ENCODE measurements around the gene TUBB2A.
"Not testable (repeated sequence)": the region's sequence is repeated elsewhere in the genome, so short reads cannot be mapped to it uniquely, and the experiment has no call there.

Gene TUBB2A

GRCh38 chr6:3179945-3180344 lies 22.6 kb upstream of the TUBB2A start:
- not testable (repeated sequence) for DNase-seq

DNA sequence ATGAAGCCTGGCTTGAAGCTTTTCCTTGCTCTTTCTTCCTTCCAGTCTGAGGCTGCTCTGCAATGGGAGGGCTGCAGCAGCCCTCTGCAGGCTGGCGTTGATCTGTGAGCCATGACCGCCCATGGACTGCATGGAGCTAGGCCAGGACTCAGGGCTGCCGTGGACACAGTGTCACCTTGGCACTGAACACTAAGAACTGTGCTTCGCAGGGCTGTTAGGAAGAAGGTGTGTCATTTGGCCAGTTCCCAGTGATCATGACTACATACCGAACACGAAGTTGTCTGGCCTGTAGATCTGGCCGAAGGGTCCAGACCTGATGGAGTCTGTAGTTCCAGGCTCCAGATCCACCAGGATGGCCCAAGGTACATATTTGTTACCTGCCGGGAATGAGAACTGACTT lies 21.3 kb upstream of the TUBB2A start:
- not testable (repeated sequence) for DNase-seq

DNA sequence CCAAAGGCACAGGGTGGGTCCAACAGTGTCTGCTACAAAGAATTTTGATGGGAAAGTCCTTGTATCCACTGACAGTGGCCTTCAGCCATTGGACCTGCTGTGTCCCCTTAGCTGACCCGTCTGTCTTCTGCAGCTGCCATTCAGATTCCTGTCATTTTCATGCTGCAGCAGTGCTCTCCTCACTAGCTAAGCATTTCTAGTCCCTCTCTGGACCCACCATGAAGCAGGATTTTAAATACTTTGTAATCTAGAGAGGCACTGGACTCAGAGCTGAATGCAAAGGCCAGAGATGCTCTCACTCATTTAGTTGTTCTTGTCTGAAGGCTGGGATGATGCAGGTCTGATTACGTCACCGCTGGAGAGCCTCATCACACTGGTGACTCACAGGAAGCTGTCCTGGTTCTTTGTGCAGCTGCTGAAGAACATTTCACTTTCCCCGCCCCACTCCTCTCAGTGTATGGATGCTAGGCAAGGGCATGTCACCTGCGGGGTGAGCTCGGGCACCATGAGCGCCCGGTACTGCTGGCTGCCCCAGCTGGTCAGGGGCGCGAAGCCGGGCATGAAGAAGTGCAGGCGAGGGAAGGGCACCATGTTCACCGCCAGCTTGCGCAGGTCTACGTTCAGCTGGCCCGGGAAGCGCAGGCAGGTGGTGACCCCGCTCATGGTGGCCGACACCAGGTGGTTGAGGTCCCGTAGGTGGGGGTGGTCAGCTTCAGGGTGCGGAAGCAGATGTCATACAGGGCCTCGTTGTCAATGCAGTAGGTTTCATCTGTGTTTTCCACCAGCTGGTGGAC lies 19.4 kb upstream of the TUBB2A start:
- DNase-seq, result no peak

GRCh38 chr6:3175715-3176402 lies 18.5 kb upstream of the TUBB2A start:
- DNase-seq, result no peak

DNA sequence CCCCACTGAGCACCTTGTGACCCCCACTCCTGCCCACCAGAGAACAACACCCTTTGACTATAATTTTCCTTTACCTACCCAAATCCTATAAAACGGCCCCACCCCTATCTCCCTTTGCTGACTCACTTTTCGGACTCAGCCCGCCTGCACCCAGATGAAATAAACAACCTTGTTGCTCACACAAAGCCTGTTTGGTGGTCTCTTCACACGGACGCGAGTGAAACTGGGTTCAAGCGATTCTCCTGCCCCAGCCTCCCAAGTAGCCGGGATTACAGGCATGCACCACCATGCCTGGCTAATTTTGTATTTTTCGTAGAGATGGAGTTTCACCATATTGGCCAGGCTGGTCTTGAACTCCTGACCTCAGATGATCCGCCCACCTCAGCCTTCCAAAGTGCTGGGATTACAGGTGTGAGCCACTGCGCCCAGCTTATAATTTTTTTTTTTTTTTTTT lies 16.3 kb upstream of the TUBB2A start:
- not testable (repeated sequence) for DNase-seq

DNA sequence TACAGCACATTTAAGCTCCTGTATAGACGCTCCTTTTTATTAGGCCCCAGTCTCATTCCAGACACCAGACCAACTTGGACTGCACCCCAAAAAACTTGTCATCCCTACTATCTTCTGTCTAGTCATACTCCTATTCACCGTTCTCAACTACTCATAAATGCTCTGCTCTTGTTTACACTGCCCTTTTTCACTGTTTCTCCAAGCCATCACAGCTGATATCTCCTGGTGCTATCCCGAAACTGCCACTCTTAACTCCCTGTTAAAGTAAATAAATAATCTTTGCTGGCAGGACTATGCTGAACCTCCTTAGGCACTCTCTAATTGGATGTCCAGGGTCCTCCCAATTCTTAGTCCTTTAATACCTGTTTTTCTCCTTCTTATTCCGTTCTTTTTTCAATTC lies 15.4 kb upstream of the TUBB2A start:
- DNase-seq, result not testable (repeated sequence)

DNA sequence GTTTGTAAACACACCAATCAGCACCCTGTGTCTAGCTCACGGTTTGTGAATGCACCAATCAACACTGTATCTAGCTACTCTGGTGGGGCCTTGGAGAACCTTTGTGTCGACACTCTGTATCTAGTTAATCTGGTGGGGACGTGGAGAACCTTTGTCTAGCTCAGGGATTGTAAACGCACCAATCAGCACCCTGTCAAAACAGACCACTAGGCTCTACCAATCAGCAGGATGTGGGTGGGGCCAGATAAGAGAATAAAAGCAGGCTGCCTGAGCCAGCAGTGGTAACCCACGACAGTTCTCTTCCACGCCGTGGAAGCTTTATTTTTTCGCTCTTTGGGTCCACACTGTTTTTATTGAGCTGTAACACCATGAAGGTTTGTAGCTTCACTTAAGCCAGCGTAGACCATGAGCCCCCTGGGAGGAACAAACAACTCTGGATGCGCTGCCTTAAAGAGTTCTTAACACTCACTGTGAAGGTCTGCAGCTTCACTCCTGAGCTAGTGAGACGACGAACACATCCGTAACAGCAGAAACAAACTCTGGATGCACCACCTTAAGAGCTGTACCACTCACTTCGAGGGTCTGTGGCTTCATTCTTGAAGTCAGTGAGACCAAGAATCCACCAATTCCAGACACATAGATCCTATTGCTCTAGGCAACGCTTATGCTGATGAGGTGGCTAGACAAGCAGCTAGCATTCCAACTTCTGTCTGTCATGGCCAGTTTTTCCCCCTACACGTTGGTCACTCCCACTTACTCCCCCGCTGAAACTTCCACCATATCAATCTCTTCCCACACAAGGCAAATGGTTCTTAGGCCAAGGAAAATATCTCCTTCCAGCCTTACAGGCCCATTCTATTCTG lies 14.2 kb upstream of the TUBB2A start:
- not testable (repeated sequence) for DNase-seq

DNA sequence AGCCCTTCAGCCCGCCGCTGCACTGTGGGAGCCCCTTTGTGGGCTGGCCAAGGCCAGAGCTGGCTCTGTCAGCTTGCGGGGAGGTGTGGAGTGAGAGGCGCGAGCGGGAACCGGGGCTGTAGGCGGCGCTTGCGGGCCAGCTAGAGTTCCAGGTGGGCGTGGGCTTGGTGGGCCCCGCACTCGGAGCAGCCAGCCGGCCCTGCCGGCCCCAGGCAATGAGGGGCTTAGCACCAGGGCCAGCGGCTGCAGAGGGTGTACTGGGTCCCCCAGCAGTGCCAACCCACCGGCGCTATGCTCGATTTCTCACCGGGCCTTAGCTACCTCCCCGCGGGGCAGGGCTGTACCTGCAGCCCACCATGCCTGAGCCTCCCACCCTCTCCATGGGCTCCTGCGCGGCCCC lies 13.3 kb upstream of the TUBB2A start:
- not testable (repeated sequence) for DNase-seq

DNA sequence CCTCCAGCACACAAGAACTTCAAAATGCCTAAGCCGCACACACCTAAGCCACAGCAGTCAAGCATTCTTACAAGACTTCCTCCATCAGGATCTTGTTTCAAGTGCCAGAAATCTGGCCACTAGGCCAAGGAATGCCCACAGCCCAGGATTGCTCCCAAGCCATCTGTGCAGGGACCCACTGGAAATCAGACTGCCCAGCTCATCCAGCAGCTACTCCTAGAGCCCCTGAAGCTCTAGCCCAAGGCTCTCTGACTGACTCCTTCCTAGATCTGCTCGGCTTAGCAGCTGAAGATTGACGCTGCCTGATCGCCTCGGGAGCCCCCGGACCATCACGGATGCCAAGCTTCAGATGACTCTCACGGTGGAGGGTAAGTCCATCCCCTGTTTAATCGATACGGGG lies 10.7 kb upstream of the TUBB2A start:
- DNase-seq, result peak; percentile 58

DNA sequence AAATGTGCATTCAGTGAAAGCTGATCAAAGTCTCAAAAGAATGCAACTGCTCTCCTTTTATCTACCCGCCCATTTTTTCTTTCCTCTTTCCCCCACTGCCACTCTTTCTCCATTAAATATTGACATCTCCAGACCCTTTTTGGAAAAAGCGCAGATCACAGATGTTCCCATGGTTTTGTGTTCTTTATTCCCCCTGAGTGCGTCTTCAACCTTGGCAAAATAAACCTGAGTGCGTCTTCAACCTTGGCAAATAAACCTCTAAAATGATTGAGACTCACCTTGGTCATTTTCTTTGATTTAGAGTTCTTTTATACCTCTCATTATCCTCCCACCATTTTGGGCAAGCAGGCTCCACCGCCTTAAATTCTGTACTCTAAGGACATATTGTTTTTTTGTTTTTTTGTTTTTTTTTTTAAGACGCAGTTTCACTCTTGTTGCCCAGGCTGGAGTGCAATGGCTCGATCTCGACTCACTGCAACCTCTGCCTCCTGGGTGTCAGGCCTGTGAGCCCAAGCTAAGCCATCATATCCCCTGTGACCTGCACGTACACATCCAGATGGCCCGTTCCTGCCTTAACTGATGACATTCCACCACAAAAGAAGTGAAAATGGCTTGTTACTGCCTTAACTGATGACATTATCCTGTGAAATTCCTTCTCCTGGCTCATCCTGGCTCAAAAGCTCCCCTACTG lies 9.3 kb upstream of the TUBB2A start:
- DNase-seq, result not testable (repeated sequence)

- DNase-seq, result no peak
Observed at GRCh38 chr6:3165631-3166534, 8.5 kb upstream of the TUBB2A start.

DNA sequence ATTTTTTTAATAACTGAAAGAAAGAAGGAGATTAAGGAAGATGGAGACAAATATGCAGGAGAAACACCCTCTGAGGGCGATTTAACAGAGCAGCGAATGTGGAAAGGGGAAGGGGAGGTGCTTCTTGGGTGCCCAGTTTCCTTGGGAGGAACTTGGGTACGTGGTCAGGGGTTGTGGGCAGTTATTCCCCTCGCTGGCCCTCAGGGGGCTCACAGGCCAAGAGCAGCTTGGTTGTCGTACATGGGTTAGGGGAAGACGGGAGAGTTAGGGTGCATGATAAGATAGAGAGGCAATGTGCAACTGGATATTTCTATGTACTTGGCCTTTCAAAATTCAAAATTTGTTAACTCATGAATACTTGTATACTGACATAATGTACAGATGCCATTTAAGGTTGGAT lies 7.0 kb upstream of the TUBB2A start:
- no peak for DNase-seq

GRCh38 chr6:3163248-3163594 lies 5.9 kb upstream of the TUBB2A start:
- no peak for DNase-seq

- peak; percentile 88 for DNase-seq
Observed at GRCh38 chr6:3162565-3163247, 5.4 kb upstream of the TUBB2A start.

DNA sequence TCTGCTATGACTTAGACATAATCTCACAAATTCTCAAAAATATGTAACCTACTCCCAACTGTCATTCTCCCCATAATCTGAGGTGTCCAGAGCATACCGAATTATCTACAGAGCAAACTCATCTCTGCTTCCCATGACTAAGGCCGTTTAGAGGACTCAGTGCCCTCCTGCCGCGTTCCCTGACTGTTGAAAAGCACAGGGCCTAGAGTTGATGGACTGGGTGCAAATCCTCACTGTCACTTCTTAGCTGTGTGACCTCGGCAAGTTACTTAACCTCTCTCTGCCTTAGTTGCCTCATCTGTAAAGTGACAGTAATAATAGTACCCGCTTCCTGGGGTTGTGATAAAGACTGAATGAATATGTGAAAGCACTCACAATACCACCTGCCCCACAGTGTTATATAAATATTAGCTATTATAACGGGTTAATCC lies 4.7 kb upstream of the TUBB2A start:
- DNase-seq, result peak; percentile 48

- no peak for DNase-seq
Observed at GRCh38 chr6:3159805-3160781, 2.7 kb upstream of the TUBB2A start.

- peak; percentile 54 for DNase-seq
Observed at GRCh38 chr6:3156184-3157130, 887 bp downstream of the TUBB2A start.

GRCh38 chr6:3155416-3155815 lies 1.9 kb downstream of the TUBB2A start:
- not testable (repeated sequence) for DNase-seq

DNA sequence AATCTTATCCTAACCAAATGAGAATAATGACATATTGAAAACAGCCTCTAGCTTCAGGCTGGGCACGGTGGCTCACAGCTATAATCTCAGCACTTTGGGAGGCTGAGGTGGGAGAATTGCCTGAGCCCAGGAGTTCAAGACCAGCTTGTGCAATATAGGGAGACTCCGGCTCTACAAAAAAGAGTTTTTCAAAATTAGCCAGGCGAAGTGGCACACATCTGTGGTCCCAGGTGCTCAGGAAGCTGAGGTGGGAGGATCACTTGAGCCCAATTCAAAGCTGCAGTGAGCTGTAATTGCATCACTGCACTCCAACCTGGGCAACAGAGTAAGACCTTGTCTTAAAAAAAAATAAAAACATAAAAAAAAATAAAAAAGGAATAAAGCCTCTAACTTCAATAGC lies 4.7 kb downstream of the TUBB2A start:
- DNase-seq, result no peak
